Gastroesophageal sphincter (tissue), 4 donors: ENCODE results near the gene GDF2. TPM values are rescaled to one million over a fixed set of nuclear protein-coding genes. Genes with fewer than 3 reads are reported as not detected.

Experiments
- ATAC-seq: fragments of 150-250 bp; one replicate; pipeline ENCODE4 v1.9.1; 2016; ENCODE audit warnings: mild to moderate bottlenecking, moderate library complexity
- H3K27ac ChIP-seq, 4 donors: fragments of 200-600 bp; sonication (generic) in 3 of 4; 1 replicate in 3 of 4; 2 replicates in 1 of 4; pipeline ENCODE4 v1.5.1; 2016 to 2019
- H3K27me3 ChIP-seq: fragments of 200-600 bp; sonication (generic); one replicate; pipeline ENCODE4 v1.5.1; 2019
- H3K36me3 ChIP-seq, 2 donors: fragments of 200-600 bp; sonication (generic); one replicate each; pipeline ENCODE4 v1.5.1; 2019; ENCODE audit warnings: control low read depth in 1 of 2
- H3K4me1 ChIP-seq, 3 donors: fragments of 200-600 bp; sonication (generic); 1 replicate in 2 of 3; 2 replicates in 1 of 3; pipeline ENCODE4 v1.5.1; 2016 to 2019; ENCODE audit warnings: control low read depth in 2 of 3
- H3K4me3 ChIP-seq, 2 donors: fragments of 200-600 bp; sonication (generic); one replicate each; pipeline ENCODE4 v1.5.1; 2019; ENCODE audit warnings: mild to moderate bottlenecking in 1 of 2, moderate library complexity in 1 of 2
- H3K9me3 ChIP-seq, 3 donors: fragments of 200-600 bp; sonication (generic); one replicate each; pipeline ENCODE4 v1.5.1; 2017 to 2019; ENCODE audit warnings: control low read depth in 2 of 3
- CTCF ChIP-seq, 4 experiments: fragments of 200-600 bp in 2 of 4; fragments of 450-650 bp in 2 of 4; sonication (generic) in 1 of 4; IDR thresholded peaks; one replicate each; pipeline ENCODE4 v1.5.1; 2017 to 2019; ENCODE audit warnings: antibody characterized with exemption in 4 of 4, mild to moderate bottlenecking in 2 of 4, moderate library complexity in 2 of 4
- EP300 ChIP-seq: sonication (generic); formaldehyde crosslinking; IDR thresholded peaks from one replicate; pipeline ENCODE4 v1.6.1; 2017; ENCODE audit warnings: antibody characterized with exemption, mild to moderate bottlenecking
- POLR2A ChIP-seq, 2 donors: fragments of 450-650 bp; IDR thresholded peaks; one replicate each; pipeline ENCODE4 v1.6.1; 2017; ENCODE audit warnings: antibody characterized with exemption in 2 of 2, mild to moderate bottlenecking in 2 of 2, moderate library complexity in 1 of 2
- POLR2AphosphoS5 ChIP-seq: sonication (generic); formaldehyde crosslinking; IDR thresholded peaks from one replicate; pipeline ENCODE4 v1.6.1; 2017; ENCODE audit warnings: antibody characterized with exemption
- WGBS, 2 donors: methylation state at CpG; one replicate each; pipeline ENCODE4 v1.1.5; 2018; ENCODE audit warnings: low coverage in 1 of 2; 5-methylcytosine and 5-hydroxymethylcytosine counted together
- total RNA-seq, 4 donors: library from RNA; depleted of rRNA; stranded (reverse); fragments of >200 nt; gene quantifications; one replicate each; pipeline ENCODE4 v1.1.0, GENCODE V29; 2016

Gene GDF2
- total RNA-seq, 4 donors from 2014 or later, result not detected

- Histone ChIP-seq H3K9me3 (no peaks in the 10 kb centered on the region), H3K4me3 (no peak overlapping the region), H3K27ac (no peak overlapping the region), H3K27me3 (no peaks in the 10 kb centered on the region), H3K36me3 (no peaks in the 10 kb centered on the region), H3K4me1 (no peaks in the 10 kb centered on the region)
- no peak for ATAC-seq
- 80 to 100% methylated on average over 1 of the region's 12 CpGs for WGBS, 2 donors
- TF ChIP-seq POLR2AphosphoS5, result no peak
- no peak for TF ChIP-seq POLR2A (IDR thresholded peaks at IDR 0.05)
- TF ChIP-seq EP300, result no peak
- no peak for TF ChIP-seq CTCF (IDR thresholded peaks at IDR 0.05)
These were observed 34.9 kb downstream of the GDF2 start for GRCh38 chr10:47357131-47357582.

GRCh38 chr10:47357911-47358310 lies 35.7 kb downstream of the GDF2 start:
- no peaks in the 10 kb centered on the region for H3K36me3 ChIP-seq
- TF ChIP-seq POLR2AphosphoS5, result no peak
- TF ChIP-seq CTCF (IDR thresholded peaks at IDR 0.05), result no peak
- TF ChIP-seq EP300, result no peak
- no peak for TF ChIP-seq POLR2A (IDR thresholded peaks at IDR 0.05)
- H3K27me3 ChIP-seq, result no peaks in the 10 kb centered on the region
- no peaks in the 10 kb centered on the region for H3K4me1 ChIP-seq
- H3K9me3 ChIP-seq, result no peaks in the 10 kb centered on the region
- no peak for ATAC-seq
- H3K4me3 ChIP-seq, result no peak overlapping the region
- no peak overlapping the region for H3K27ac ChIP-seq
- WGBS, 2 donors, result 70 to 86% methylated on average over 1 to 2 of the region's 3 CpGs

- H3K27ac ChIP-seq, result no peak overlapping the region
- WGBS, 2 donors, result no CpG with 5 or more reads among the region's 3 CpGs
- no peak overlapping the region for H3K4me3 ChIP-seq
- no peaks in the 10 kb centered on the region for H3K9me3 ChIP-seq
- peak; percentile 35 for ATAC-seq
- no peaks in the 10 kb centered on the region for H3K36me3 ChIP-seq
- TF ChIP-seq EP300 (no peak), POLR2AphosphoS5 (no peak), CTCF (IDR thresholded peaks at IDR 0.05) (no peak), POLR2A (IDR thresholded peaks at IDR 0.05) (no peak)
- no peaks in the 10 kb centered on the region for H3K27me3 ChIP-seq
- H3K4me1 ChIP-seq, result no peaks in the 10 kb centered on the region
These were observed 36.2 kb downstream of the GDF2 start for GRCh38 chr10:47358457-47358856.

GRCh38 chr10:47359101-47359500 lies 36.8 kb downstream of the GDF2 start:
- no peak for ATAC-seq

More at GRCh38 chr10:47359101-47359500, 36.8 kb downstream of the GDF2 start:
- 92 to 94% methylated on average over 2 of the region's 2 CpGs for WGBS, 2 donors
- Histone ChIP-seq H3K9me3 (no peaks in the 10 kb centered on the region), H3K4me1 (no peaks in the 10 kb centered on the region), H3K4me3 (no peak overlapping the region), H3K36me3 (no peaks in the 10 kb centered on the region), H3K27ac (no peak overlapping the region), H3K27me3 (no peaks in the 10 kb centered on the region)
- TF ChIP-seq POLR2AphosphoS5 (no peak), CTCF (IDR thresholded peaks at IDR 0.05) (no peak)
